PFSK-1 (cell line): Measurements from ENCODE around the gene MET.

ENCODE experiments used
- FOXP2 ChIP-seq: optimal IDR thresholded peaks from 2 replicates; pipeline ENCODE3; 2011; ENCODE audit warnings: borderline replicate concordance, control low read depth, inconsistent platforms; ENCODE audit not compliant: insufficient read depth; ENCODE audit errors: extremely low read length, extremely low read depth
- POLR2AphosphoS5 ChIP-seq: IDR thresholded peaks from 2 replicates; pipeline ENCODE4 v1.6.1; 2012; ENCODE audit warnings: low read depth, mild to moderate bottlenecking, control low read depth, low read length, moderate library complexity
- REST ChIP-seq, 2 experiments: IDR thresholded peaks; 2 replicates each; pipeline versions ENCODE4 v1.6.1 to v1.8.0; 2011 to 2012; ENCODE audit warnings: low read depth in 2 of 2, low read length in 2 of 2, control low read depth in 1 of 2, inconsistent platforms in 1 of 2, mild to moderate bottlenecking in 1 of 2, moderate library complexity in 1 of 2; ENCODE audit not compliant: insufficient read depth in 1 of 2
- SIN3A ChIP-seq: IDR thresholded peaks from 2 replicates; pipeline ENCODE4 v1.6.1; 2012; ENCODE audit warnings: mild to moderate bottlenecking, low read length, moderate library complexity, borderline replicate concordance; ENCODE audit not compliant: insufficient read depth
- TAF1 ChIP-seq: IDR thresholded peaks from 2 replicates; pipeline ENCODE4 v1.6.1; 2012; ENCODE audit warnings: low read length, control low read depth, borderline replicate concordance; ENCODE audit not compliant: insufficient read depth

Gene MET

GRCh38 chr7:116636997-116637396 is 35.0 kb upstream of the MET start:
- TF ChIP-seq POLR2AphosphoS5, result no peak

GRCh38 chr7:116641551-116642153 is 30.3 kb upstream of the MET start:
- no peak for TF ChIP-seq POLR2AphosphoS5
- TF ChIP-seq SIN3A, result no peak
- TF ChIP-seq TAF1, result no peak
- TF ChIP-seq REST (IDR thresholded peaks at IDR 0.05; ENCODE audit: insufficient read depth in 1 of 2, low read depth in 2 of 2, low read length in 2 of 2), result no peak
- no peak for TF ChIP-seq FOXP2

- TF ChIP-seq FOXP2 (no peak), SIN3A (no peak), REST (IDR thresholded peaks at IDR 0.05; ENCODE audit: insufficient read depth in 1 of 2, low read depth in 2 of 2, low read length in 2 of 2) (no peak)
Observed at GRCh38 chr7:116644628-116645027, 27.4 kb upstream of the MET start.

- TF ChIP-seq FOXP2 (no peak), SIN3A (no peak), TAF1 (no peak), POLR2AphosphoS5 (no peak), REST (IDR thresholded peaks at IDR 0.05; ENCODE audit: insufficient read depth in 1 of 2, low read depth in 2 of 2, low read length in 2 of 2) (no peak)
Observed at GRCh38 chr7:116647290-116647689, 24.7 kb upstream of the MET start.

- TF ChIP-seq REST (IDR thresholded peaks at IDR 0.05; ENCODE audit: insufficient read depth in 1 of 2, low read depth in 2 of 2, low read length in 2 of 2) (no peak), SIN3A (no peak), POLR2AphosphoS5 (no peak), FOXP2 (no peak), TAF1 (no peak)
Observed at GRCh38 chr7:116647861-116648260, 24.1 kb upstream of the MET start.
